Measurements from ENCODE around the gene NUDT16L1.

DNA sequence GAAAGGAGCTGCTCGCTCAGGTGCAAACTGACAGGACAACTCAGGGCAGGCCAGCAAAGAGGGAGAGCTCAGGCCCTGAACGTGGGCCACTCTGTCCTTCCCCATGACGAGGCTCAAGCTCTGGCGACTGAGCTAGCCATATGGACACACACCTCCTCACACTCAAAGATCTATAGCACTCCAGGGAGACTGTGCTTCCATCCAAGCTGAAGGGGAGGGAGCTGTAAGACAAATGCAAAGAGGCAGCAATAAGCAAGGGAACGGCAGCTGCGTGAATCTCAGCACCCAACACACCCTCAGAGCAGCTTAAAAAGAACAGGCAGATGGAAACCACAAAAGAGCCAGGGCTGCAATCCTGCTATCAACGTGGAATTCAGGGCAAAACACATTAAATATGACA, 13.5 kb downstream of the NUDT16L1 start:
- TF ChIP-seq, protein P1, sequence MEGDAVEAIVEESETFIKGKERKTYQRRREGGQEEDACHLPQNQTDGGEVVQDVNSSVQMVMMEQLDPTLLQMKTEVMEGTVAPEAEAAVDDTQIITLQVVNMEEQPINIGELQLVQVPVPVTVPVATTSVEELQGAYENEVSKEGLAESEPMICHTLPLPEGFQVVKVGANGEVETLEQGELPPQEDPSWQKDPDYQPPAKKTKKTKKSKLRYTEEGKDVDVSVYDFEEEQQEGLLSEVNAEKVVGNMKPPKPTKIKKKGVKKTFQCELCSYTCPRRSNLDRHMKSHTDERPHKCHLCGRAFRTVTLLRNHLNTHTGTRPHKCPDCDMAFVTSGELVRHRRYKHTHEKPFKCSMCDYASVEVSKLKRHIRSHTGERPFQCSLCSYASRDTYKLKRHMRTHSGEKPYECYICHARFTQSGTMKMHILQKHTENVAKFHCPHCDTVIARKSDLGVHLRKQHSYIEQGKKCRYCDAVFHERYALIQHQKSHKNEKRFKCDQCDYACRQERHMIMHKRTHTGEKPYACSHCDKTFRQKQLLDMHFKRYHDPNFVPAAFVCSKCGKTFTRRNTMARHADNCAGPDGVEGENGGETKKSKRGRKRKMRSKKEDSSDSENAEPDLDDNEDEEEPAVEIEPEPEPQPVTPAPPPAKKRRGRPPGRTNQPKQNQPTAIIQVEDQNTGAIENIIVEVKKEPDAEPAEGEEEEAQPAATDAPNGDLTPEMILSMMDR (IDR thresholded peaks at IDR 0.05; ENCODE audit: low read length): no peak
- no peak for TF ChIP-seq EZH2 (optimal IDR thresholded peaks at IDR 0.05; ENCODE audit: low read depth, low read length)
